IMR-90 (cell line): ENCODE measurements around the gene DCAF6. TPM values are rescaled to one million over a fixed set of nuclear protein-coding genes. Genes with fewer than 3 reads are reported as not detected.
A peak's percentile ranks its signal among the peaks of the same experiment; 100 is the strongest.

Experiments
- ATAC-seq: fragments of 200-7000 bp; cut with Tn5 transposase; 2 replicates; pipeline ENCODE4 v1.9.1; 2020; ENCODE audit warnings: low read depth, mild to moderate bottlenecking, moderate library complexity
- BruUV-seq: library from RNA; stranded (reverse); fragments of 400-500 nt; replicated peaks from 2 replicates; lab custom pipeline; 2021; lab: Mats Ljungman, UMichigan
- CTCF ChIA-PET: fragments of 300-600 bp; formaldehyde crosslinking; extraction: SDS; loops from one replicate; lab custom pipeline; 2021; ENCODE audit warnings: antibody characterized with exemption; lab: Yijun Ruan, JAX
- POLR2A ChIA-PET: fragments of 300-600 bp; sonication (Branson Sonifier 250); formaldehyde crosslinking; loops from one replicate; lab custom pipeline; 2022; ENCODE audit warnings: antibody characterized with exemption; ENCODE audit not compliant: unreplicated experiment; lab: Charles Lee
- DNase-seq: peaks from one replicate; pipeline ENCODE4 v3.0.0; 2013
- H2AFZ ChIP-seq: replicated peaks from 2 replicates; pipeline ENCODE3; 2013; ENCODE audit warnings: low read length, mild to moderate bottlenecking; ENCODE audit not compliant: poor library complexity
- H2AK5ac ChIP-seq: 2 replicates; pipeline ENCODE4 v1.6.1; 2013; ENCODE audit warnings: low read depth, low read length, inconsistent platforms
- H2AK9ac ChIP-seq: replicated peaks from 2 replicates; pipeline ENCODE3; 2013; ENCODE audit warnings: mild to moderate bottlenecking, low read depth, low read length, moderate library complexity; ENCODE audit not compliant: poor library complexity
- H2BK120ac ChIP-seq: 2 replicates; pipeline ENCODE4 v1.6.1; 2013; ENCODE audit warnings: low read depth, low read length, inconsistent platforms
- H2BK15ac ChIP-seq: 3 replicates; pipeline ENCODE4 v1.6.1; 2013; ENCODE audit warnings: low read depth, low read length, inconsistent platforms
- H2BK20ac ChIP-seq: 2 replicates; pipeline ENCODE4 v1.6.1; 2013; ENCODE audit warnings: low read depth, mild to moderate bottlenecking, inconsistent platforms, low read length, moderate library complexity
- H2BK5ac ChIP-seq: 2 replicates; pipeline ENCODE4 v1.6.1; 2013; ENCODE audit warnings: mild to moderate bottlenecking, low read depth, low read length, inconsistent platforms; ENCODE audit not compliant: poor library complexity, severe bottlenecking
- H3K14ac ChIP-seq: replicated peaks from 2 replicates; pipeline ENCODE4 v1.6.1; 2013; ENCODE audit warnings: low read depth, low read length, inconsistent platforms
- H3K18ac ChIP-seq: 2 replicates; pipeline ENCODE4 v1.6.1; 2013; ENCODE audit warnings: low read depth, low read length, control low read depth
- H3K23ac ChIP-seq: 2 replicates; pipeline ENCODE4 v1.6.1; 2013; ENCODE audit warnings: low read depth, low read length, inconsistent platforms
- H3K27ac ChIP-seq: 2 replicates; pipeline ENCODE4 v1.5.1; 2013; ENCODE audit warnings: mild to moderate bottlenecking, control low read depth, low read length; ENCODE audit not compliant: insufficient read depth
- H3K27me3 ChIP-seq: 2 replicates; pipeline ENCODE4 v1.6.1; 2013; ENCODE audit warnings: low read length; ENCODE audit not compliant: control insufficient read depth, insufficient read depth
- H3K36me3 ChIP-seq: 2 replicates; pipeline ENCODE4 v1.6.1; 2013; ENCODE audit warnings: low read length, mixed read lengths; ENCODE audit not compliant: control insufficient read depth, insufficient read depth
- H3K4ac ChIP-seq: 2 replicates; pipeline ENCODE4 v1.6.1; 2013; ENCODE audit warnings: low read depth, low read length, inconsistent platforms
- H3K4me1 ChIP-seq: 2 replicates; pipeline ENCODE4 v1.6.1; 2013; ENCODE audit warnings: low read length, mixed read lengths; ENCODE audit not compliant: control insufficient read depth, insufficient read depth
- H3K4me2 ChIP-seq: 2 replicates; pipeline ENCODE4 v1.6.1; 2013; ENCODE audit warnings: low read depth, mild to moderate bottlenecking, control low read depth, low read length, moderate library complexity
- H3K4me3 ChIP-seq: 2 replicates; pipeline ENCODE4 v1.5.1; 2013; ENCODE audit warnings: low read depth, mild to moderate bottlenecking, control low read depth, low read length, moderate library complexity; ENCODE audit not compliant: insufficient read depth
- H3K56ac ChIP-seq: 2 replicates; pipeline ENCODE4 v1.6.1; 2013; ENCODE audit warnings: low read length, inconsistent platforms; ENCODE audit not compliant: insufficient read depth; ENCODE audit errors: extremely low read depth
- H3K79me1 ChIP-seq, 2 experiments: 2 replicates each; pipeline ENCODE4 v1.6.1; 2013; ENCODE audit warnings: low read length in 2 of 2, inconsistent platforms in 1 of 2, low read depth in 1 of 2
- H3K9ac ChIP-seq: 2 replicates; pipeline ENCODE4 v1.6.1; 2013; ENCODE audit warnings: low read depth, low read length, control low read depth
- H3K9me1 ChIP-seq: 2 replicates; pipeline ENCODE4 v1.6.1; 2013; ENCODE audit warnings: low read length, inconsistent platforms; ENCODE audit not compliant: insufficient read depth
- H3K9me3 ChIP-seq: 2 replicates; pipeline ENCODE4 v1.6.1; 2013; ENCODE audit warnings: low read length; ENCODE audit not compliant: control insufficient read depth, insufficient read depth
- H4K20me1 ChIP-seq: 2 replicates; pipeline ENCODE4 v1.6.1; 2013; ENCODE audit warnings: low read length, inconsistent platforms; ENCODE audit not compliant: insufficient read depth
- H4K5ac ChIP-seq: 2 replicates; pipeline ENCODE4 v1.6.1; 2013; ENCODE audit warnings: mild to moderate bottlenecking, low read depth, low read length, control low read depth
- H4K8ac ChIP-seq, 2 experiments: 2 replicates each; pipeline ENCODE4 v1.6.1; 2013; ENCODE audit warnings: low read depth in 2 of 2, low read length in 2 of 2, control low read depth in 1 of 2, inconsistent platforms in 1 of 2
- H4K91ac ChIP-seq: 2 replicates; pipeline ENCODE4 v1.6.1; 2013; ENCODE audit warnings: low read depth, low read length, inconsistent platforms; ENCODE audit not compliant: insufficient read depth
- BHLHE40 ChIP-seq: fragments of 150-350 bp; IDR thresholded peaks from 2 replicates; pipeline ENCODE4 v1.6.1; 2016; ENCODE audit warnings: mild to moderate bottlenecking, low read depth, low read length
- CEBPB ChIP-seq: IDR thresholded peaks from 2 replicates; pipeline ENCODE4 v1.6.1; 2012; ENCODE audit warnings: low read depth, low read length, improper control_type of control experiment
- FOS ChIP-seq: fragments of 150-350 bp; IDR thresholded peaks from 2 replicates; pipeline ENCODE4 v1.6.1; 2016; ENCODE audit warnings: low read depth, low read length
- WGBS, 2 experiments: methylation state at CpG; one replicate each; pipeline versions ENCODE4 v1.1.5 to v1.1.7; 2013; ENCODE audit warnings: missing lambda C conversion rate in 2 of 2; ENCODE audit not compliant: insufficient read length in 1 of 2; ENCODE audit errors: extremely low coverage in 2 of 2; 5-methylcytosine and 5-hydroxymethylcytosine counted together
- dilution Hi-C: fragments of 300-500 bp; cut with HindIII; formaldehyde crosslinking; loops from one replicate; pipeline ENCODE4 v1.14.3; 2018; ENCODE audit warnings: low sequenced_read_pairs; ENCODE audit not compliant: unreplicated experiment
- in situ Hi-C: fragments of 300-500 bp; cut with MboI; formaldehyde crosslinking; loops from 3 replicates; pipeline ENCODE4 v1.14.3; 2019; ENCODE audit warnings: low sequenced_read_pairs, inconsistent platforms, mixed read lengths
- intact Hi-C: fragments of 100-400 bp; cut with micrococcal nuclease; formaldehyde crosslinking; loops from 2 replicates; pipeline ENCODE4 v1.10.0; 2022
- polyA plus RNA-seq, 3 experiments: library from polyadenylated mRNA; depleted of rRNA; stranded (reverse); fragments of >200 nt; gene quantifications; 2 replicates each; pipeline ENCODE4 v1.2.3, GENCODE V29; 2012; ENCODE audit warnings: low replicate concordance in 1 of 3
- total RNA-seq: library from RNA; depleted of rRNA; stranded (reverse); fragments of >200 nt; gene quantifications from 2 replicates; pipeline ENCODE4 v1.2.3, GENCODE V29; 2012

DCAF6 gene
- total and polyA plus RNA-seq, 2 of the 4 experiments (the other 2 are of a cell fraction): 60.4 to 88.7 TPM

DNA sequence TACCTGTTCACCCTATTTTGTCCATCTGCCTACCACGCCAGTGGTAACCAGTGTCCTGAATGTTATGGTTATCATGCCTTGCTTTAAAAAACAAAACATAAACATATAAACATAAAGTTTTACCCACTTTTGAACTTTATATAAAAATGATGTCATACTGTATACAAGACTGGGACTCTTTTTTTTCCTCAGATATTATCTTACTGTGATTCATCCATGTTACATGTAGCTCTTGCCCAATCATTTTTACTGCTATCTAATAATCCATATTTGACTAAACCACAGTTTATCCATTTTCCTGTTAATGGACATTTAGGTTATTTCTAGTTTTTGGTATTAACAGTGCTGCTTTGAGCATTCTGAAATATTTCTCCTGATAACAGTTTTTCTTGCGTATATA lies 121.4 kb downstream of the DCAF6 start:
- no peak overlapping the region for H3K4me2 ChIP-seq
- WGBS, 2 experiments: no CpG with 5 or more reads among the region's 2 CpGs
- POLR2A ChIA-PET: no interaction called here

More for the DNA sequence above, 121.4 kb downstream of the DCAF6 start:
- Histone ChIP-seq H3K79me1 (peaks cover 12 to 20% of the 10 kb centered on the region in 2 experiments; a peak in 3 of 4 replicates), H2AK5ac (no peak overlapping the region), H3K18ac (no peak overlapping the region), H2BK120ac (no peak overlapping the region), H4K91ac (no peak overlapping the region), H2AFZ (no peak overlapping the region), H3K56ac (no peak overlapping the region), H3K4me1 (no peaks in the 10 kb centered on the region), H3K9me3 (no peaks in the 10 kb centered on the region), H2BK5ac (no peak overlapping the region), H3K9me1 (no peaks in the 10 kb centered on the region), H2BK15ac (no peak overlapping the region), H3K14ac (no peak overlapping the region), H4K20me1 (no peaks in the 10 kb centered on the region), H4K5ac (no peak overlapping the region), H2BK20ac (no peak overlapping the region), H3K4ac (no peak overlapping the region), H3K36me3 (0 out of 2 replicates have a peak, but pooled peaks cover 2% of the 10 kb centered on the region), H4K8ac (no peak overlapping the region), H3K9ac (no peak overlapping the region), H3K4me3 (no peak overlapping the region), H3K27ac (no peak overlapping the region), H2AK9ac (no peak overlapping the region), H3K23ac (no peak overlapping the region), H3K27me3 (no peaks in the 10 kb centered on the region)
- ATAC-seq (peak; percentile 69), DNase-seq (peak; percentile 63)
- peak; percentile 93 for TF ChIP-seq CEBPB
- TF ChIP-seq FOS: peak; percentile 57; the same call in 1 of the 2 replicates
- TF ChIP-seq BHLHE40: no peak
- no TSS peak for BruUV-seq
- dilution Hi-C loops: no loop called here
- in situ Hi-C loops: no loop called here
- CTCF ChIA-PET: no interaction called here
- intact Hi-C loops: loop anchor here (10.0 kb wide), 1 partner anchor 53 kb away; no protein-coding TSS in a partner anchor
